H9 (cell line): ENCODE results near the gene TNIK. TPM values are rescaled to one million over a fixed set of nuclear protein-coding genes. Genes with fewer than 3 reads are reported as not detected.

Experiments
- DNase-seq: peaks from one replicate; pipeline ENCODE4 v3.0.0-alpha.2; 2017
- H2AFZ ChIP-seq: one replicate; pipeline ENCODE4 v1.6.1; 2013; ENCODE audit warnings: mild to moderate bottlenecking, low read length, control low read depth, moderate library complexity
- H2AK5ac ChIP-seq: 2 replicates; pipeline ENCODE4 v1.6.1; 2013; ENCODE audit warnings: low read length, control low read depth, mixed read lengths; ENCODE audit not compliant: insufficient read length
- H2BK120ac ChIP-seq: one replicate; pipeline ENCODE4 v1.6.1; 2013; ENCODE audit warnings: low read depth, mild to moderate bottlenecking, low read length, control low read depth, inconsistent platforms; ENCODE audit not compliant: poor library complexity, severe bottlenecking
- H2BK12ac ChIP-seq: 2 replicates; pipeline ENCODE4 v1.6.1; 2013; ENCODE audit warnings: low read length, control low read depth, mixed read lengths, low read depth; ENCODE audit not compliant: insufficient read length
- H2BK15ac ChIP-seq: 2 replicates; pipeline ENCODE4 v1.6.1; 2013; ENCODE audit warnings: low read depth, low read length, control low read depth
- H2BK20ac ChIP-seq: one replicate; pipeline ENCODE4 v1.6.1; 2013; ENCODE audit warnings: low read depth, mild to moderate bottlenecking, low read length, control low read depth, inconsistent platforms; ENCODE audit not compliant: poor library complexity, severe bottlenecking
- H2BK5ac ChIP-seq: 2 replicates; pipeline ENCODE4 v1.6.1; 2013; ENCODE audit warnings: low read length, control low read depth, mixed read lengths; ENCODE audit not compliant: insufficient read length
- H3K14ac ChIP-seq: 2 replicates; pipeline ENCODE4 v1.6.1; 2013; ENCODE audit warnings: low read length, control low read depth; ENCODE audit not compliant: insufficient read depth
- H3K18ac ChIP-seq: 2 replicates; pipeline ENCODE4 v1.6.1; 2013; ENCODE audit warnings: low read depth, mild to moderate bottlenecking, mixed read lengths, low read length, control low read depth; ENCODE audit not compliant: insufficient read length
- H3K23ac ChIP-seq: 2 replicates; pipeline ENCODE4 v1.6.1; 2013; ENCODE audit warnings: low read length, control low read depth, mixed read lengths, low read depth; ENCODE audit not compliant: insufficient read length
- H3K23me2 ChIP-seq: 2 replicates; pipeline ENCODE4 v1.6.1; 2013; ENCODE audit warnings: low read depth, mild to moderate bottlenecking, mixed read lengths, low read length, control low read depth; ENCODE audit not compliant: insufficient read length, poor library complexity, severe bottlenecking
- H3K27ac ChIP-seq: 2 replicates; pipeline ENCODE4 v1.5.1; 2013; ENCODE audit warnings: low read length, control low read depth, mixed read lengths, low read depth; ENCODE audit not compliant: insufficient read length
- H3K27me3 ChIP-seq: 2 replicates; pipeline ENCODE4 v1.6.1; 2013; ENCODE audit warnings: low read length, control low read depth, inconsistent platforms; ENCODE audit not compliant: insufficient read depth
- H3K4ac ChIP-seq: 2 replicates; pipeline ENCODE4 v1.6.1; 2013; ENCODE audit warnings: low read depth, mild to moderate bottlenecking, control low read depth, inconsistent platforms, low read length, moderate library complexity
- H3K4me1 ChIP-seq: 2 replicates; pipeline ENCODE4 v1.6.1; 2013; ENCODE audit warnings: low read length, control low read depth, inconsistent platforms; ENCODE audit not compliant: insufficient read depth
- H3K4me2 ChIP-seq: 2 replicates; pipeline ENCODE4 v1.6.1; 2013; ENCODE audit warnings: low read length, control low read depth, mixed read lengths; ENCODE audit not compliant: insufficient read length, insufficient read depth
- H3K56ac ChIP-seq: 2 replicates; pipeline ENCODE4 v1.6.1; 2013; ENCODE audit warnings: low read depth, mild to moderate bottlenecking, mixed read lengths, low read length, control low read depth; ENCODE audit not compliant: insufficient read length
- H3K79me1 ChIP-seq: 2 replicates; pipeline ENCODE4 v1.6.1; 2013; ENCODE audit warnings: low read depth, mild to moderate bottlenecking, moderate library complexity, low read length, control low read depth, inconsistent platforms; ENCODE audit not compliant: insufficient read depth, poor library complexity, severe bottlenecking
- H3K79me2 ChIP-seq: 2 replicates; pipeline ENCODE4 v1.6.1; 2013; ENCODE audit warnings: low read length, control low read depth, inconsistent platforms; ENCODE audit not compliant: insufficient read depth
- H3K9ac ChIP-seq: 2 replicates; pipeline ENCODE4 v1.6.1; 2013; ENCODE audit warnings: low read length, control low read depth, mixed read lengths; ENCODE audit not compliant: insufficient read length; ENCODE audit errors: extremely low read depth
- H3K9me3 ChIP-seq: one replicate; pipeline ENCODE4 v1.6.1; 2013; ENCODE audit warnings: low read depth, low read length, inconsistent platforms; ENCODE audit not compliant: control insufficient read depth
- H3T11ph ChIP-seq: one replicate; pipeline ENCODE4 v1.6.1; 2013; ENCODE audit warnings: mild to moderate bottlenecking, low read length, control low read depth, inconsistent platforms
- H4K20me1 ChIP-seq: one replicate; pipeline ENCODE4 v1.6.1; 2013; ENCODE audit not compliant: control insufficient read depth, insufficient read length, insufficient read depth
- H4K5ac ChIP-seq: 2 replicates; pipeline ENCODE4 v1.6.1; 2013; ENCODE audit warnings: low read depth, mild to moderate bottlenecking, mixed read lengths, low read length, control low read depth; ENCODE audit not compliant: insufficient read length
- H4K8ac ChIP-seq: replicated peaks from 2 replicates; pipeline ENCODE4 v1.6.1; 2013; ENCODE audit warnings: low read length, control low read depth, mixed read lengths, low read depth; ENCODE audit not compliant: insufficient read length
- H4K91ac ChIP-seq: 2 replicates; pipeline ENCODE4 v1.6.1; 2013; ENCODE audit warnings: low read depth, mild to moderate bottlenecking, moderate library complexity, mixed read lengths, low read length, control low read depth; ENCODE audit not compliant: insufficient read length
- H3K27ac Mint-ChIP-seq, 3 experiments: 2 replicates in 2 of 3; 3 replicates in 1 of 3; pipeline ENCODE4 v1.8.0; 2020 to 2021; ENCODE audit warnings: mixed read lengths in 3 of 3, mild to moderate bottlenecking in 1 of 3, moderate library complexity in 1 of 3
- H3K27me3 Mint-ChIP-seq: 2 replicates; pipeline ENCODE4 v1.8.0; 2021; ENCODE audit warnings: low read depth, mild to moderate bottlenecking, moderate library complexity, mixed read lengths
- H3K36me3 Mint-ChIP-seq, 3 experiments: 2 replicates in 2 of 3; 3 replicates in 1 of 3; pipeline ENCODE4 v1.8.0; 2020 to 2021; ENCODE audit warnings: low read depth in 3 of 3, mixed read lengths in 3 of 3; ENCODE audit not compliant: insufficient read depth in 1 of 3
- H3K4me1 Mint-ChIP-seq, 2 experiments: 2 replicates each; pipeline ENCODE4 v1.8.0; 2020; ENCODE audit warnings: mixed read lengths in 2 of 2
- H3K4me3 Mint-ChIP-seq, 2 experiments: 2 replicates in 1 of 2; 3 replicates in 1 of 2; pipeline ENCODE4 v1.8.0; 2020 to 2021; ENCODE audit warnings: mild to moderate bottlenecking in 2 of 2, mixed read lengths in 2 of 2, moderate library complexity in 1 of 2
- H3K9me3 Mint-ChIP-seq, 2 experiments: 2 replicates in 1 of 2; 3 replicates in 1 of 2; pipeline ENCODE4 v1.8.0; 2020; ENCODE audit warnings: mild to moderate bottlenecking in 2 of 2, mixed read lengths in 2 of 2, moderate library complexity in 1 of 2
- CTCF ChIP-seq: fragments of 200-600 bp; sonication (generic); conservative IDR thresholded peaks from 3 replicates; pipeline ENCODE4 v1.8.0; 2021; ENCODE audit warnings: antibody characterized with exemption, mild to moderate bottlenecking
- WGBS: extraction: QIAGEN DNeasy Blood & Tissue Kit; methylation state at CpG from one replicate; pipeline ENCODE4 v1.1.7; 2013; ENCODE audit warnings: missing lambda C conversion rate, low lambda C conversion rate, mixed read lengths; ENCODE audit not compliant: insufficient read length; ENCODE audit errors: extremely low coverage; 5-methylcytosine and 5-hydroxymethylcytosine counted together
- total RNA-seq: library from RNA; stranded (reverse); gene quantifications from 2 replicates; pipeline ENCODE4 v1.2.1, GENCODE V29; 2021

TNIK gene
- total RNA-seq, 1 experiment from 2014 or later: 15.9 TPM

GRCh38 chr3:171168086-171168485 lies 292.1 kb downstream of the TNIK start:
- no peak overlapping the region for H3K27ac ChIP-seq
- no peaks in the 10 kb centered on the region for H3K27me3 ChIP-seq
- H3K4me3 Mint-ChIP-seq: no peak overlapping the region
- no peak overlapping the region for H2AFZ ChIP-seq
- no peak overlapping the region for H4K8ac ChIP-seq
- no peak overlapping the region for H4K91ac ChIP-seq
- no peaks in the 10 kb centered on the region for H3K23me2 ChIP-seq
- peaks cover under 1 to 2% of the 10 kb centered on the region in 2 experiments; a peak in 3 of 5 replicates for H3K9me3 Mint-ChIP-seq
- no peak overlapping the region for H2BK15ac ChIP-seq
- no peak overlapping the region for H3K23ac ChIP-seq
- H3K79me1 ChIP-seq: no peaks in the 10 kb centered on the region
- no peak overlapping the region for H3K9ac ChIP-seq
- TF ChIP-seq CTCF: peak; percentile 65
- no peak overlapping the region for H2BK12ac ChIP-seq
- no peaks in the 10 kb centered on the region for H3K9me3 ChIP-seq
- H2BK5ac ChIP-seq: no peak overlapping the region
- H3T11ph ChIP-seq: no peak overlapping the region
- H2BK120ac ChIP-seq: no peak overlapping the region
- WGBS: no CpG with 5 or more reads among the region's 5 CpGs
- H3K18ac ChIP-seq: no peak overlapping the region
- peaks cover 10% of the 10 kb centered on the region; the same call in 1 of the 2 replicates for H3K4me1 ChIP-seq
- H3K79me2 ChIP-seq: no peaks in the 10 kb centered on the region
- no peak overlapping the region for H3K56ac ChIP-seq
- DNase-seq: peak; percentile 57
- H3K4me2 ChIP-seq: no peak overlapping the region
- H3K14ac ChIP-seq: no peak overlapping the region
- H2BK20ac ChIP-seq: no peak overlapping the region
- peaks cover 2 to 21% (median 2%) of the 10 kb centered on the region in 3 experiments for H3K36me3 Mint-ChIP-seq
- no peaks in the 10 kb centered on the region for H3K27me3 Mint-ChIP-seq
- no peaks in the 10 kb centered on the region for H4K20me1 ChIP-seq
- no peak overlapping the region for H2AK5ac ChIP-seq
- H3K27ac Mint-ChIP-seq: no peak overlapping the region
- H3K4ac ChIP-seq: no peak overlapping the region
- H4K5ac ChIP-seq: no peak overlapping the region
- H3K4me1 Mint-ChIP-seq: peaks cover 18 to 19% of the 10 kb centered on the region in 2 experiments
